OCI-LY1 (cell line): ENCODE results near the gene ELK3.

Experiments
- H2AFZ ChIP-seq: fragments of 200-600 bp; sonication (generic), shearing (Covaris generic); 2 replicates; pipeline ENCODE4 v1.6.0; 2014; ENCODE audit warnings: antibody characterized with exemption, mild to moderate bottlenecking, low read length
- H3F3A ChIP-seq: fragments of 200-600 bp; sonication (generic), shearing (Covaris generic); 2 replicates; pipeline ENCODE4 v1.6.0; 2014; ENCODE audit warnings: mild to moderate bottlenecking, antibody characterized with exemption, low read length, moderate library complexity; ENCODE audit not compliant: insufficient read depth
- H3K27ac ChIP-seq: fragments of 200-600 bp; sonication (generic); 2 replicates; pipeline ENCODE4 v1.5.1; 2014; ENCODE audit warnings: low read length, mixed run types, mild to moderate bottlenecking, low read depth; ENCODE audit not compliant: poor library complexity, severe bottlenecking
- H3K27me3 ChIP-seq: fragments of 200-600 bp; sonication (generic); 2 replicates; pipeline ENCODE4 v1.6.0; 2014; ENCODE audit warnings: antibody characterized with exemption, mild to moderate bottlenecking, low read length, moderate library complexity; ENCODE audit not compliant: insufficient read depth
- H3K36me3 ChIP-seq: fragments of 200-600 bp; sonication (generic); 2 replicates; pipeline ENCODE4 v1.6.1; 2014; ENCODE audit warnings: mild to moderate bottlenecking, antibody characterized with exemption, low read length, moderate library complexity, mixed read lengths; ENCODE audit not compliant: insufficient read depth
- H3K4me1 ChIP-seq: fragments of 200-600 bp; sonication (generic); 2 replicates; pipeline ENCODE4 v1.5.1; 2014; ENCODE audit warnings: mild to moderate bottlenecking, low read length, moderate library complexity; ENCODE audit not compliant: insufficient read depth, severe bottlenecking
- H3K4me2 ChIP-seq: fragments of 200-600 bp; sonication (generic), shearing (Covaris generic); 2 replicates; pipeline ENCODE4 v1.6.1; 2014; ENCODE audit warnings: low read length
- H3K4me3 ChIP-seq: fragments of 200-600 bp; sonication (generic); 2 replicates; pipeline ENCODE4 v1.5.1; 2014; ENCODE audit warnings: low read length, low read depth, mild to moderate bottlenecking, mixed read lengths; ENCODE audit not compliant: poor library complexity, severe bottlenecking
- H3K79me2 ChIP-seq: fragments of 200-600 bp; shearing (Covaris generic); 2 replicates; pipeline ENCODE4 v1.6.1; 2016; ENCODE audit warnings: mixed run types, low read length, mixed read lengths; ENCODE audit not compliant: insufficient read depth
- H3K9ac ChIP-seq: fragments of 200-600 bp; sonication (generic), shearing (Covaris generic); 2 replicates; pipeline ENCODE4 v1.6.1; 2014; ENCODE audit warnings: mild to moderate bottlenecking, low read length, mixed read lengths
- H3K9me2 ChIP-seq: fragments of 200-600 bp; sonication (generic), shearing (Covaris generic); 2 replicates; pipeline ENCODE4 v1.6.1; 2014; ENCODE audit warnings: low read depth, mild to moderate bottlenecking, low read length, mixed read lengths
- H3K9me3 ChIP-seq: fragments of 200-600 bp; shearing (Covaris generic); 2 replicates; pipeline ENCODE4 v1.6.1; 2014; ENCODE audit warnings: low read length, mixed read lengths
- H4K20me1 ChIP-seq: fragments of 200-600 bp; sonication (generic), shearing (Covaris generic); 2 replicates; pipeline ENCODE4 v1.6.0; 2016; ENCODE audit warnings: mild to moderate bottlenecking, low read length; ENCODE audit not compliant: insufficient read depth
- CTCF ChIP-seq: fragments of 200-600 bp; sonication (generic), shearing (Covaris generic); IDR thresholded peaks from 2 replicates; pipeline ENCODE4 v1.5.1; 2017; ENCODE audit warnings: mild to moderate bottlenecking, antibody characterized with exemption, low read length, moderate library complexity, mixed read lengths
- EZH2 ChIP-seq: fragments of 200-600 bp; sonication (generic), shearing (Covaris generic); IDR thresholded peaks from 2 replicates; pipeline ENCODE4 v1.8.0; 2017; ENCODE audit warnings: borderline replicate concordance, mixed run types, mild to moderate bottlenecking, antibody characterized with exemption, low read length, moderate library complexity, mixed read lengths

The ELK3 gene

DNA sequence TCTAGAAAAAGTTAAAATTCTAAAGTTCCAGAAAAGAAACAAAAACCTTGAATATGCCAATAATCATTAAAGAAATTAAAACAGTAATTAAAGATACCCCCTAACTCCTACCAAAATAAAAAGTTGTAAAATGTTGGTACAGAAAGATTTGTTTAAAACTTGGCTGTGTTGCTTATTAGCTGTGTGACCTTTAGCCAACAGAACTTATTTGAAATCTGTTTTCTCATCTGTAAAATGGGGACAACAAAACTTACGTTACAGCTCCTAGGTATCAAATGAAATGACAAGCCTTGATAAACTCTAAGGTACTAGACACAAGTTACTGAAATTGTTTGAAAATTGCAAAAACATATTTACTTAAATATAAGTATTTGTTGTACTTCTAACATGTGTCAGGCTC, 71.7 kb downstream of the ELK3 start:
- Histone ChIP-seq H3K4me2 (no peak overlapping the region), H3K79me2 (no peaks in the 10 kb centered on the region), H2AFZ (no peak overlapping the region), H3F3A (no peaks in the 10 kb centered on the region), H3K27ac (no peak overlapping the region), H4K20me1 (no peaks in the 10 kb centered on the region), H3K9ac (no peak overlapping the region), H3K36me3 (peaks cover 16% of the 10 kb centered on the region; the same call in 1 of the 2 replicates), H3K9me2 (no peaks in the 10 kb centered on the region), H3K4me1 (no peaks in the 10 kb centered on the region), H3K27me3 (no peaks in the 10 kb centered on the region), H3K9me3 (no peaks in the 10 kb centered on the region), H3K4me3 (no peak overlapping the region)
- TF ChIP-seq CTCF (no peak), EZH2 (no peak)

GRCh38 chr12:96266238-96266637, 72.1 kb downstream of the ELK3 start:
- Histone ChIP-seq H2AFZ (no peak overlapping the region), H3K79me2 (no peaks in the 10 kb centered on the region), H3K4me2 (no peak overlapping the region), H3K4me1 (no peaks in the 10 kb centered on the region), H3K27ac (no peak overlapping the region), H4K20me1 (no peaks in the 10 kb centered on the region), H3K9ac (no peak overlapping the region), H3F3A (no peaks in the 10 kb centered on the region), H3K9me2 (no peaks in the 10 kb centered on the region), H3K36me3 (peaks cover 20% of the 10 kb centered on the region; the same call in 1 of the 2 replicates), H3K27me3 (no peaks in the 10 kb centered on the region), H3K9me3 (no peaks in the 10 kb centered on the region), H3K4me3 (no peak overlapping the region)
- TF ChIP-seq EZH2 = no peak

GRCh38 chr12:96271469-96272199, 77.5 kb downstream of the ELK3 start:
- H3F3A ChIP-seq = no peaks in the 10 kb centered on the region
- peaks cover 36% of the 10 kb centered on the region for H3K36me3 ChIP-seq
- TF ChIP-seq EZH2 (no peak), CTCF (no peak)

GRCh38 chr12:96274331-96274730, 80.2 kb downstream of the ELK3 start:
- Histone ChIP-seq H3K4me1 (no peaks in the 10 kb centered on the region), H3K9me2 (no peaks in the 10 kb centered on the region), H3F3A (no peaks in the 10 kb centered on the region), H3K4me2 (no peak overlapping the region), H3K27ac (no peak overlapping the region), H3K9me3 (no peaks in the 10 kb centered on the region), H3K4me3 (no peak overlapping the region), H2AFZ (no peak overlapping the region), H4K20me1 (no peaks in the 10 kb centered on the region), H3K79me2 (no peaks in the 10 kb centered on the region; the same call in 1 of the 2 replicates), H3K9ac (no peak overlapping the region), H3K27me3 (no peaks in the 10 kb centered on the region), H3K36me3 (peaks cover 52% of the 10 kb centered on the region)
- no peak for TF ChIP-seq CTCF

More at GRCh38 chr12:96271469-96272199, 77.5 kb downstream of the ELK3 start:
- Histone ChIP-seq H3K27ac (no peak overlapping the region), H4K20me1 (no peaks in the 10 kb centered on the region), H3K4me2 (no peak overlapping the region), H3K27me3 (no peaks in the 10 kb centered on the region), H3K4me3 (no peak overlapping the region), H3K9ac (no peak overlapping the region), H3K9me2 (no peaks in the 10 kb centered on the region), H3K4me1 (no peaks in the 10 kb centered on the region), H3K79me2 (no peaks in the 10 kb centered on the region), H3K9me3 (no peaks in the 10 kb centered on the region), H2AFZ (no peak overlapping the region)
